ENCODE results near the gene LRRC15. TPM values are rescaled to one million over a fixed set of nuclear protein-coding genes. Genes with fewer than 3 reads are reported as not detected.

Gene LRRC15
- total RNA-seq, 2 donors from 2014 or later, result not detected

Other genes starting within 250 kb of the LRRC15 start
- gene HES1, start 233.6 kb downstream of the LRRC15 start, total RNA-seq, result under 1 TPM; 0.81 to 0.91 TPM
- not detected for gene CPN2, start 18.4 kb downstream of the LRRC15 start, total RNA-seq
- gene GP5, start 29.5 kb upstream of the LRRC15 start, total RNA-seq, result 1 to 10 TPM; 1.6 to 1.9 TPM
- gene ATP13A3, start 117.3 kb upstream of the LRRC15 start, total RNA-seq, result 100 to 1,000 TPM in 1 of 2 donors, 10 to 100 TPM in 1; 97.7 to 121 TPM

Measured in activated T-cell treated with anti-CD3 and anti-CD28 coated beads, Interleukin-2, amount 50 U/mL, for 72 hours (primary cell).